Measurements from ENCODE around the gene CRY2. TPM values are rescaled to one million over a fixed set of nuclear protein-coding genes. Genes with fewer than 3 reads are reported as not detected.

CRY2 gene
- total RNA-seq, 1 donor from 2014 or later: 23.8 TPM

DNA sequence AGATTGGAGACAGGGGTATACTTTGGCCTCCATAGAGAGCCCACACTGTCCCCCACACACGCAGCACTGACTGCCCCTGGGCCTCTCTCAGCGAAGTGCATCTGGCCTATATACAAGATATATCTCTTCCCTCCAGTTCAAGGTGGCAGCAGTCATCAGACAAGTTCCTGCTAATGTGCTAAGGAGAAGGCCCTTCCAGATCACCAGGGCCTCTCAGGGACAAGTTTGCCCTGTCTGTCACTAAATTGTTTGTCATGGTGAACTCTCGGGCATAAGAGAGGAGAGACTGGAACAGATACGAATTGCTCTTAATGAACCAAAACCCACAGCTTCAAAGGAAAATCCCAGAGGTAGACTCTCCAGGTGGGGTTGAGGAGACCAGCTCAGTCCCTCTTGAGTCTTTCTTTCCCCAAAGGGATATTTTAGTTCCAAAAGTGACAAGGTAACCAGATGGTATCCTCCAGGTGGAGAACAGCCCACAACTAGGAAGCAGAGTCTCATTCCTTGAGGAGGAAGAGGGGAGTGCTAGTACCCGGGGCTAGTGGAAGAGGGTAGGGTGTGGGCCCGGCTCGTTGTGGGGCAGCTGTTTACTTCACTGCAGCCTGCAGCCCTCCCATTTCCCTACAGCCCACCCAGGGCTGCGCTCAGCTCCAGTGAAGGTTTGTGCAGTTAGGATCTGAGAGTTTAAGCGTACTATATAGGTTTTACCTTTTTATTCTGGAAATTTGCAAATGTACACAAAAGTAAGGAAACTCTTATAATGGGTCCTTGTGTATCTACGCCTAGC lies 44.6 kb upstream of the CRY2 start:
- Mint-ChIP-seq H3K4me1 (peaks cover 18% of the 10 kb centered on the region), H3K27ac (ENCODE audit: unreplicated experiment) (no peak overlapping the region), H3K9me3 (no peaks in the 10 kb centered on the region), H3K4me3 (peak overlapping the region; percentile 79), H3K36me3 (ENCODE audit: low read depth) (no peaks in the 10 kb centered on the region), H3K27me3 (ENCODE audit: low read depth) (peaks cover 32% of the 10 kb centered on the region)
- DNase-seq (ENCODE audit: low read depth, low spot score): no peak
- TF ChIP-seq, protein P1, sequence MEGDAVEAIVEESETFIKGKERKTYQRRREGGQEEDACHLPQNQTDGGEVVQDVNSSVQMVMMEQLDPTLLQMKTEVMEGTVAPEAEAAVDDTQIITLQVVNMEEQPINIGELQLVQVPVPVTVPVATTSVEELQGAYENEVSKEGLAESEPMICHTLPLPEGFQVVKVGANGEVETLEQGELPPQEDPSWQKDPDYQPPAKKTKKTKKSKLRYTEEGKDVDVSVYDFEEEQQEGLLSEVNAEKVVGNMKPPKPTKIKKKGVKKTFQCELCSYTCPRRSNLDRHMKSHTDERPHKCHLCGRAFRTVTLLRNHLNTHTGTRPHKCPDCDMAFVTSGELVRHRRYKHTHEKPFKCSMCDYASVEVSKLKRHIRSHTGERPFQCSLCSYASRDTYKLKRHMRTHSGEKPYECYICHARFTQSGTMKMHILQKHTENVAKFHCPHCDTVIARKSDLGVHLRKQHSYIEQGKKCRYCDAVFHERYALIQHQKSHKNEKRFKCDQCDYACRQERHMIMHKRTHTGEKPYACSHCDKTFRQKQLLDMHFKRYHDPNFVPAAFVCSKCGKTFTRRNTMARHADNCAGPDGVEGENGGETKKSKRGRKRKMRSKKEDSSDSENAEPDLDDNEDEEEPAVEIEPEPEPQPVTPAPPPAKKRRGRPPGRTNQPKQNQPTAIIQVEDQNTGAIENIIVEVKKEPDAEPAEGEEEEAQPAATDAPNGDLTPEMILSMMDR (conservative IDR thresholded peaks at IDR 0.05): no peak

GRCh38 chr11:45803971-45804760 lies 43.1 kb upstream of the CRY2 start:
- no peak overlapping the region for H3K27ac Mint-ChIP-seq (ENCODE audit: unreplicated experiment)
- peaks cover 29% of the 10 kb centered on the region for H3K27me3 Mint-ChIP-seq (ENCODE audit: low read depth)
- TF ChIP-seq, protein P1 (conservative IDR thresholded peaks at IDR 0.05): no peak
- peak overlapping the region; percentile 95 for H3K4me3 Mint-ChIP-seq
- DNase-seq (ENCODE audit: low read depth, low spot score): peak; percentile 38
- H3K9me3 Mint-ChIP-seq: no peaks in the 10 kb centered on the region
- H3K4me1 Mint-ChIP-seq: peaks cover 21% of the 10 kb centered on the region
- H3K36me3 Mint-ChIP-seq (ENCODE audit: low read depth): no peaks in the 10 kb centered on the region

GRCh38 chr11:45804761-45805304 lies 42.4 kb upstream of the CRY2 start, which contains the start of gene SLC35C1:
Gene SLC35C1 (plus strand): TSS chr11:45805149. CDS start chr11:45805802, 653 bp downstream.
- H3K27ac Mint-ChIP-seq (ENCODE audit: unreplicated experiment): peak within 1 kb of the TSS; percentile 97
- H3K27me3 Mint-ChIP-seq (ENCODE audit: low read depth): peaks cover 29% of the 10 kb centered on the region
- no peaks in the 10 kb centered on the region for H3K36me3 Mint-ChIP-seq (ENCODE audit: low read depth)
- peaks cover 27% of the 10 kb centered on the region for H3K4me1 Mint-ChIP-seq
- H3K9me3 Mint-ChIP-seq: no peaks in the 10 kb centered on the region
- peak within 1 kb of the TSS; percentile 95 for H3K4me3 Mint-ChIP-seq
- DNase-seq (ENCODE audit: low read depth, low spot score): peak; percentile 95
- TF ChIP-seq, protein P1 (conservative IDR thresholded peaks at IDR 0.05): no peak

- peak overlapping the region; percentile 95 for H3K4me3 Mint-ChIP-seq
- H3K4me1 Mint-ChIP-seq: peaks cover 32% of the 10 kb centered on the region
- peak overlapping the region; percentile 97 for H3K27ac Mint-ChIP-seq (ENCODE audit: unreplicated experiment)
- peaks cover 29% of the 10 kb centered on the region for H3K27me3 Mint-ChIP-seq (ENCODE audit: low read depth)
- TF ChIP-seq, protein P1 (conservative IDR thresholded peaks at IDR 0.05): no peak
- no peaks in the 10 kb centered on the region for H3K9me3 Mint-ChIP-seq
- no peaks in the 10 kb centered on the region for H3K36me3 Mint-ChIP-seq (ENCODE audit: low read depth)
- DNase-seq (ENCODE audit: low read depth, low spot score): peak; percentile 17
Measured at GRCh38 chr11:45805305-45806071, 41.8 kb upstream of the CRY2 start.

Measured in neural crest cell (in vitro differentiated cells).